H1 (cell line): ENCODE measurements around the gene OGFR. TPM values are rescaled to one million over a fixed set of nuclear protein-coding genes. Genes with fewer than 3 reads are reported as not detected.

ENCODE experiments used
- CTCF ChIA-PET: fragments of 300-600 bp; sonication (Branson Sonifier 250); formaldehyde crosslinking; loops from one replicate; lab custom pipeline; 2021; ENCODE audit not compliant: partially characterized antibody; lab: Charles Lee
- POLR2A ChIA-PET: fragments of 300-600 bp; sonication (Branson Sonifier 250); formaldehyde crosslinking; loops from one replicate; lab custom pipeline; 2021; ENCODE audit warnings: inconsistent platforms; ENCODE audit not compliant: partially characterized antibody; lab: Charles Lee
- DNase-seq, 2 experiments: peaks; one replicate each; pipeline versions ENCODE4 v3.0.0 to v3.0.0-alpha.2; 2010 to 2022; ENCODE audit warnings: low spot score in 2 of 2, low read depth in 1 of 2, mixed read lengths in 1 of 2
- FAIRE-seq: peaks from 2 replicates; lab custom pipeline; 2011; peaks lifted over from hg19 to GRCh38; lab: Jason Lieb, UNC
- H2AFZ ChIP-seq: 2 replicates; pipeline ENCODE4 v1.8.1; 2012; ENCODE audit warnings: low read length, inconsistent platforms
- H2AK5ac ChIP-seq: 2 replicates; pipeline ENCODE4 v1.6.1; 2013; ENCODE audit warnings: low read depth, low read length
- H2BK120ac ChIP-seq: replicated peaks from 2 replicates; pipeline ENCODE3; 2013; ENCODE audit warnings: low read depth, low read length, inconsistent platforms
- H2BK12ac ChIP-seq: 2 replicates; pipeline ENCODE4 v1.6.1; 2013; ENCODE audit warnings: low read depth, low read length
- H2BK15ac ChIP-seq: 2 replicates; pipeline ENCODE4 v1.6.1; 2013; ENCODE audit warnings: low read length
- H2BK20ac ChIP-seq: 2 replicates; pipeline ENCODE4 v1.6.1; 2013; ENCODE audit warnings: low read length
- H2BK5ac ChIP-seq: 2 replicates; pipeline ENCODE4 v1.6.1; 2013; ENCODE audit warnings: low read depth, low read length
- H3K14ac ChIP-seq: 2 replicates; pipeline ENCODE4 v1.6.1; 2013; ENCODE audit warnings: inconsistent platforms; ENCODE audit not compliant: insufficient read length
- H3K18ac ChIP-seq: 2 replicates; pipeline ENCODE4 v1.6.1; 2013; ENCODE audit warnings: low read length; ENCODE audit errors: extremely low read depth
- H3K23ac ChIP-seq: 2 replicates; pipeline ENCODE4 v1.6.1; 2013; ENCODE audit warnings: inconsistent platforms; ENCODE audit not compliant: insufficient read length
- H3K23me2 ChIP-seq: 2 replicates; pipeline ENCODE4 v1.6.1; 2013; ENCODE audit warnings: low read depth, low read length
- H3K27ac ChIP-seq: 2 replicates; pipeline ENCODE4 v1.6.1; 2011; ENCODE audit warnings: low read depth, low read length, inconsistent platforms
- H3K27me3 ChIP-seq, 4 experiments: replicated peaks in 1 of 4; 1 replicate in 1 of 4; 2 replicates in 3 of 4; pipeline versions ENCODE4 v1.6.1 to v1.8.1; 2011 to 2013; ENCODE audit warnings: low read length in 3 of 4, mild to moderate bottlenecking in 3 of 4, inconsistent platforms in 2 of 4, mixed read lengths in 2 of 4, moderate library complexity in 1 of 4; ENCODE audit not compliant: control insufficient read depth in 3 of 4, insufficient read depth in 3 of 4; ENCODE audit errors: extremely low read depth in 1 of 4
- H3K36me3 ChIP-seq, 4 experiments: 2 replicates each; pipeline versions ENCODE4 v1.6.1 to v1.8.1; 2011 to 2013; ENCODE audit warnings: mild to moderate bottlenecking in 4 of 4, low read length in 3 of 4, moderate library complexity in 2 of 4, control low read depth in 1 of 4, inconsistent platforms in 1 of 4; ENCODE audit not compliant: insufficient read depth in 4 of 4, control insufficient read depth in 2 of 4
- H3K4ac ChIP-seq: replicated peaks from 2 replicates; pipeline ENCODE3; 2013; ENCODE audit warnings: low read length, low read depth, mixed read lengths, inconsistent platforms; ENCODE audit not compliant: insufficient read length
- H3K4me1 ChIP-seq, 4 experiments: replicated peaks in 1 of 4; 1 replicate in 1 of 4; 2 replicates in 3 of 4; pipeline versions ENCODE4 v1.6.1 to v1.8.1; 2011 to 2013; ENCODE audit warnings: low read length in 3 of 4, inconsistent platforms in 2 of 4, mixed read lengths in 1 of 4; ENCODE audit not compliant: insufficient read depth in 4 of 4, control insufficient read depth in 3 of 4
- H3K4me2 ChIP-seq, 2 experiments: 2 replicates each; pipeline versions ENCODE4 v1.6.1 to v1.8.1; 2011 to 2013; ENCODE audit warnings: low read depth in 2 of 2, low read length in 2 of 2, control low read depth in 1 of 2, inconsistent platforms in 1 of 2, mild to moderate bottlenecking in 1 of 2; ENCODE audit not compliant: insufficient read depth in 1 of 2
- H3K4me3 ChIP-seq, 4 experiments: fragments of 200-600, 300-600 bp in 1 of 4; sonication (generic), shearing (Covaris generic), sonication (Bioruptor Twin) in 1 of 4; 2 replicates each; pipeline versions ENCODE4 v1.5.1 to v1.8.1; 2011 to 2016; ENCODE audit warnings: low read length in 4 of 4, low read depth in 3 of 4, control low read depth in 2 of 4, inconsistent platforms in 2 of 4, mild to moderate bottlenecking in 2 of 4, mixed read lengths in 1 of 4, moderate library complexity in 1 of 4; ENCODE audit not compliant: insufficient read depth in 2 of 4; ENCODE audit errors: extremely low read depth in 1 of 4
- H3K56ac ChIP-seq: replicated peaks from 2 replicates; pipeline ENCODE3; 2013; ENCODE audit warnings: low read depth, mild to moderate bottlenecking, mixed read lengths, low read length, inconsistent platforms; ENCODE audit not compliant: insufficient read length
- H3K79me1 ChIP-seq: 2 replicates; pipeline ENCODE4 v1.6.1; 2013; ENCODE audit warnings: low read depth, low read length, control low read depth
- H3K79me2 ChIP-seq, 2 experiments: 2 replicates each; pipeline versions ENCODE4 v1.6.1 to v1.8.1; 2012 to 2013; ENCODE audit warnings: low read length in 2 of 2, mild to moderate bottlenecking in 2 of 2, inconsistent platforms in 1 of 2; ENCODE audit not compliant: insufficient read depth in 2 of 2, control insufficient read depth in 1 of 2
- H3K9ac ChIP-seq, 4 experiments: replicated peaks in 1 of 4; 1 replicate in 1 of 4; 2 replicates in 3 of 4; pipeline versions ENCODE4 v1.6.1 to v1.8.1; 2011 to 2013; ENCODE audit warnings: low read depth in 3 of 4, low read length in 3 of 4, control low read depth in 2 of 4, mild to moderate bottlenecking in 2 of 4, moderate library complexity in 2 of 4, inconsistent platforms in 1 of 4; ENCODE audit errors: extremely low read depth in 1 of 4
- H3K9me3 ChIP-seq, 2 experiments: 2 replicates each; pipeline versions ENCODE4 v1.6.1 to v1.8.1; 2012 to 2013; ENCODE audit warnings: mild to moderate bottlenecking in 2 of 2, moderate library complexity in 2 of 2, control low read depth in 1 of 2, inconsistent platforms in 1 of 2, low read depth in 1 of 2, low read length in 1 of 2, mixed read lengths in 1 of 2; ENCODE audit not compliant: insufficient read depth in 2 of 2
- H4K20me1 ChIP-seq, 2 experiments: replicated peaks in 1 of 2; 2 replicates each; pipeline versions ENCODE3 to v1.8.1; 2011 to 2013; ENCODE audit warnings: inconsistent platforms in 2 of 2, low read length in 2 of 2, mild to moderate bottlenecking in 1 of 2; ENCODE audit not compliant: insufficient read depth in 2 of 2, control insufficient read depth in 1 of 2
- H4K5ac ChIP-seq: 2 replicates; pipeline ENCODE4 v1.6.1; 2013; ENCODE audit warnings: low read length, low read depth, mixed read lengths, inconsistent platforms; ENCODE audit not compliant: insufficient read length
- H4K8ac ChIP-seq: 2 replicates; pipeline ENCODE4 v1.8.0; 2013; ENCODE audit warnings: mild to moderate bottlenecking, moderate library complexity, low read length, inconsistent platforms; ENCODE audit not compliant: insufficient read depth; ENCODE audit errors: extremely low read depth
- H4K91ac ChIP-seq: replicated peaks from 2 replicates; pipeline ENCODE3; 2013; ENCODE audit warnings: low read length, mixed read lengths, inconsistent platforms; ENCODE audit not compliant: insufficient read length
- BACH1 ChIP-seq: IDR thresholded peaks from 2 replicates; pipeline ENCODE4 v1.6.1; 2012; ENCODE audit warnings: low read length, improper control_type of control experiment
- CEBPB ChIP-seq: IDR thresholded peaks from 2 replicates; pipeline ENCODE4 v1.6.1; 2012; ENCODE audit warnings: low read depth, low read length
- CREB1 ChIP-seq: IDR thresholded peaks from 2 replicates; pipeline ENCODE4 v1.6.1; 2012; ENCODE audit warnings: inconsistent platforms
- CTCF ChIP-seq, 3 experiments: IDR thresholded peaks; 1 replicate in 2 of 3; 2 replicates in 1 of 3; pipeline versions ENCODE4 v1.5.1 to v1.6.1; 2011; ENCODE audit warnings: low read length in 3 of 3, mild to moderate bottlenecking in 3 of 3, inconsistent platforms in 2 of 3, low read depth in 1 of 3, moderate library complexity in 1 of 3; ENCODE audit not compliant: insufficient read depth in 1 of 3; ENCODE audit errors: control extremely low read depth in 1 of 3
- E2F6 ChIP-seq: IDR thresholded peaks from 2 replicates; pipeline ENCODE4 v1.6.1; 2012; ENCODE audit warnings: inconsistent platforms
- FOSL1 ChIP-seq: IDR thresholded peaks from 2 replicates; pipeline ENCODE4 v1.6.1; 2011; ENCODE audit warnings: mild to moderate bottlenecking, low read depth, low read length, moderate library complexity; ENCODE audit not compliant: insufficient read depth
- PHF8 ChIP-seq: fragments of 200-600 bp; sonication (generic); conservative IDR thresholded peaks from 2 replicates; pipeline ENCODE4 v1.7.1; 2012; ENCODE audit warnings: low read depth, mild to moderate bottlenecking, inconsistent platforms, low read length, moderate library complexity
- POLR2AphosphoS5 ChIP-seq: IDR thresholded peaks from 2 replicates; pipeline ENCODE4 v1.6.1; 2011; ENCODE audit warnings: low read depth, low read length
- SAP30 ChIP-seq: fragments of 300-600 bp; sonication (generic); IDR thresholded peaks from 2 replicates; pipeline ENCODE4 v1.7.1; 2012; ENCODE audit warnings: low read length, moderate library complexity, mild to moderate bottlenecking, inconsistent platforms; ENCODE audit not compliant: insufficient read depth, insufficient replicate concordance
- SIN3A ChIP-seq, 2 experiments: IDR thresholded peaks in 1 of 2; conservative IDR thresholded peaks in 1 of 2; 2 replicates each; pipeline ENCODE4 v1.6.1; 2011 to 2012; ENCODE audit warnings: low read length in 2 of 2, improper control_type of control experiment in 1 of 2, low read depth in 1 of 2, mild to moderate bottlenecking in 1 of 2
- SP1 ChIP-seq: IDR thresholded peaks from 2 replicates; pipeline ENCODE4 v1.6.1; 2011; ENCODE audit warnings: low read depth, low read length
- WGBS, 2 experiments: shearing (Covaris generic) in 1 of 2; methylation state at CpG; one replicate each; pipeline versions ENCODE4 v1.1.6 to v1.1.7; 2013 to 2015; ENCODE audit warnings: low lambda C conversion rate in 2 of 2, mixed read lengths in 2 of 2, inconsistent platforms in 1 of 2, low coverage in 1 of 2, missing lambda C conversion rate in 1 of 2; ENCODE audit not compliant: insufficient replicate concordance in 2 of 2, insufficient coverage in 1 of 2, insufficient read length in 1 of 2; ENCODE audit errors: extremely low coverage in 1 of 2, missing lambda C conversion rate in 1 of 2; 5-methylcytosine and 5-hydroxymethylcytosine counted together
- polyA plus RNA-seq, 7 experiments: library from polyadenylated mRNA; depleted of rRNA in 3 of 7; stranded (reverse) in 5 of 7; unstranded in 2 of 7; fragments of >200 nt in 5 of 7; fragments of 200-250 nt in 2 of 7; gene quantifications; 1 replicate in 5 of 7; 2 replicates in 1 of 7; 4 replicates in 1 of 7; pipeline versions ENCODE4 v1.2.1 to v1.2.3, GENCODE V29; 2011 to 2013; ENCODE audit warnings: missing spikeins in 2 of 7, mixed read lengths in 2 of 7
- total RNA-seq: library from RNA; stranded (reverse); fragmentation: NEBNext Ultra II Directional; extraction: Animal tissue kit (Norgen Biotek cat#: 25700); gene quantifications from 2 replicates; pipeline ENCODE4 v1.2.1, GENCODE V29; 2021

The OGFR gene
- total and polyA plus RNA-seq, 2 of the 8 experiments (the other 6 are each of a cell fraction or from before 2014, with no cell fraction given), result 13.9 to 25.1 TPM

- Histone ChIP-seq H3K4ac (no peak overlapping the region), H3K14ac (no peak overlapping the region), H3K9ac (no peak overlapping the region), H4K91ac (no peak overlapping the region), H2AFZ (no peak overlapping the region), H3K27me3 (no peaks in the 10 kb centered on the region), H3K79me2 (peaks cover 0 to 8% of the 10 kb centered on the region in 2 experiments; a peak in 2 of 4 replicates), H3K56ac (no peak overlapping the region), H3K36me3 (peaks cover 5 to 29% (median 19%) of the 10 kb centered on the region in 4 experiments; a peak in 7 of 8 replicates), H3K79me1 (peaks cover 4% of the 10 kb centered on the region; the same call in 1 of the 2 replicates), H2BK120ac (no peak overlapping the region), H3K4me1 (no peaks in the 10 kb centered on the region), H4K8ac (no peak overlapping the region), H2BK5ac (no peak overlapping the region), H4K20me1 (peaks cover 5 to 13% of the 10 kb centered on the region in 2 experiments), H3K18ac (no peak overlapping the region), H3K4me2 (no peak overlapping the region), H3K23me2 (no peaks in the 10 kb centered on the region), H4K5ac (no peak overlapping the region), H2BK15ac (no peak overlapping the region), H2BK20ac (no peak overlapping the region), H2BK12ac (no peak overlapping the region), H3K4me3 (no peak overlapping the region), H3K9me3 (no peaks in the 10 kb centered on the region), H3K27ac (no peak overlapping the region), H3K23ac (no peak overlapping the region), H2AK5ac (no peak overlapping the region)
- ChIA-PET POLR2A (no interaction called here), CTCF (interaction anchor here (0.8 to 1.9 kb wide), 5 partner anchors 8 to 31 kb away, joined by 3 to 6 read pairs (median 4); no protein-coding TSS in a partner anchor)
- no peak for DNase-seq
- FAIRE-seq, result no peak
- WGBS, 2 experiments, result 92% methylated on average over 13 of the region's 13 CpGs; no CpG with 5 or more reads in 1 of the 2 experiments
- TF ChIP-seq FOSL1, result no peak
- TF ChIP-seq BACH1, result no peak
- TF ChIP-seq CTCF (IDR thresholded peaks at IDR 0.05; ENCODE audit: control extremely low read depth in 1 of 3, insufficient read depth in 1 of 3, low read depth in 1 of 3, low read length in 3 of 3), result no peak
- no peak for TF ChIP-seq SIN3A (conservative IDR thresholded peaks at IDR 0.05 in 1 of 2, IDR thresholded peaks at IDR 0.05 in 1 of 2; ENCODE audit: low read depth in 1 of 2, low read length in 2 of 2)
- no peak for TF ChIP-seq POLR2AphosphoS5
- TF ChIP-seq SAP30, result no peak
- TF ChIP-seq E2F6, result no peak
- no peak for TF ChIP-seq PHF8
- no peak for TF ChIP-seq CREB1
- TF ChIP-seq SP1, result no peak
- TF ChIP-seq CEBPB, result no peak
These were observed 49.5 kb downstream of the OGFR start for GRCh38 chr20:62854121-62854520.
